IMR-90 (cell line): ENCODE results near the gene ERCC6. TPM values are rescaled to one million over a fixed set of nuclear protein-coding genes. Genes with fewer than 3 reads are reported as not detected.

ENCODE experiments used
- ATAC-seq: fragments of 200-7000 bp; cut with Tn5 transposase; 2 replicates; pipeline ENCODE4 v1.9.1; 2020; ENCODE audit warnings: low read depth, mild to moderate bottlenecking, moderate library complexity
- BruUV-seq: library from RNA; stranded (reverse); fragments of 400-500 nt; replicated peaks from 2 replicates; lab custom pipeline; 2021; lab: Mats Ljungman, UMichigan
- CTCF ChIA-PET: fragments of 300-600 bp; formaldehyde crosslinking; extraction: SDS; loops from one replicate; lab custom pipeline; 2021; ENCODE audit warnings: antibody characterized with exemption; lab: Yijun Ruan, JAX
- POLR2A ChIA-PET: fragments of 300-600 bp; sonication (Branson Sonifier 250); formaldehyde crosslinking; loops from one replicate; lab custom pipeline; 2022; ENCODE audit warnings: antibody characterized with exemption; ENCODE audit not compliant: unreplicated experiment; lab: Charles Lee
- DNase-seq: peaks from one replicate; pipeline ENCODE4 v3.0.0; 2013
- H2AFZ ChIP-seq: replicated peaks from 2 replicates; pipeline ENCODE3; 2013; ENCODE audit warnings: low read length, mild to moderate bottlenecking; ENCODE audit not compliant: poor library complexity
- H2AK5ac ChIP-seq: 2 replicates; pipeline ENCODE4 v1.6.1; 2013; ENCODE audit warnings: low read depth, low read length, inconsistent platforms
- H2AK9ac ChIP-seq: replicated peaks from 2 replicates; pipeline ENCODE3; 2013; ENCODE audit warnings: mild to moderate bottlenecking, low read depth, low read length, moderate library complexity; ENCODE audit not compliant: poor library complexity
- H2BK120ac ChIP-seq: 2 replicates; pipeline ENCODE4 v1.6.1; 2013; ENCODE audit warnings: low read depth, low read length, inconsistent platforms
- H2BK15ac ChIP-seq: 3 replicates; pipeline ENCODE4 v1.6.1; 2013; ENCODE audit warnings: low read depth, low read length, inconsistent platforms
- H2BK20ac ChIP-seq: 2 replicates; pipeline ENCODE4 v1.6.1; 2013; ENCODE audit warnings: low read depth, mild to moderate bottlenecking, inconsistent platforms, low read length, moderate library complexity
- H2BK5ac ChIP-seq: 2 replicates; pipeline ENCODE4 v1.6.1; 2013; ENCODE audit warnings: mild to moderate bottlenecking, low read depth, low read length, inconsistent platforms; ENCODE audit not compliant: poor library complexity, severe bottlenecking
- H3K14ac ChIP-seq: replicated peaks from 2 replicates; pipeline ENCODE4 v1.6.1; 2013; ENCODE audit warnings: low read depth, low read length, inconsistent platforms
- H3K18ac ChIP-seq: 2 replicates; pipeline ENCODE4 v1.6.1; 2013; ENCODE audit warnings: low read depth, low read length, control low read depth
- H3K23ac ChIP-seq: 2 replicates; pipeline ENCODE4 v1.6.1; 2013; ENCODE audit warnings: low read depth, low read length, inconsistent platforms
- H3K27ac ChIP-seq: 2 replicates; pipeline ENCODE4 v1.5.1; 2013; ENCODE audit warnings: mild to moderate bottlenecking, control low read depth, low read length; ENCODE audit not compliant: insufficient read depth
- H3K27me3 ChIP-seq: 2 replicates; pipeline ENCODE4 v1.6.1; 2013; ENCODE audit warnings: low read length; ENCODE audit not compliant: control insufficient read depth, insufficient read depth
- H3K36me3 ChIP-seq: 2 replicates; pipeline ENCODE4 v1.6.1; 2013; ENCODE audit warnings: low read length, mixed read lengths; ENCODE audit not compliant: control insufficient read depth, insufficient read depth
- H3K4ac ChIP-seq: 2 replicates; pipeline ENCODE4 v1.6.1; 2013; ENCODE audit warnings: low read depth, low read length, inconsistent platforms
- H3K4me1 ChIP-seq: 2 replicates; pipeline ENCODE4 v1.6.1; 2013; ENCODE audit warnings: low read length, mixed read lengths; ENCODE audit not compliant: control insufficient read depth, insufficient read depth
- H3K4me2 ChIP-seq: 2 replicates; pipeline ENCODE4 v1.6.1; 2013; ENCODE audit warnings: low read depth, mild to moderate bottlenecking, control low read depth, low read length, moderate library complexity
- H3K4me3 ChIP-seq: 2 replicates; pipeline ENCODE4 v1.5.1; 2013; ENCODE audit warnings: low read depth, mild to moderate bottlenecking, control low read depth, low read length, moderate library complexity; ENCODE audit not compliant: insufficient read depth
- H3K56ac ChIP-seq: 2 replicates; pipeline ENCODE4 v1.6.1; 2013; ENCODE audit warnings: low read length, inconsistent platforms; ENCODE audit not compliant: insufficient read depth; ENCODE audit errors: extremely low read depth
- H3K79me1 ChIP-seq, 2 experiments: 2 replicates each; pipeline ENCODE4 v1.6.1; 2013; ENCODE audit warnings: low read length in 2 of 2, inconsistent platforms in 1 of 2, low read depth in 1 of 2
- H3K9ac ChIP-seq: 2 replicates; pipeline ENCODE4 v1.6.1; 2013; ENCODE audit warnings: low read depth, low read length, control low read depth
- H3K9me1 ChIP-seq: 2 replicates; pipeline ENCODE4 v1.6.1; 2013; ENCODE audit warnings: low read length, inconsistent platforms; ENCODE audit not compliant: insufficient read depth
- H3K9me3 ChIP-seq: 2 replicates; pipeline ENCODE4 v1.6.1; 2013; ENCODE audit warnings: low read length; ENCODE audit not compliant: control insufficient read depth, insufficient read depth
- H4K20me1 ChIP-seq: 2 replicates; pipeline ENCODE4 v1.6.1; 2013; ENCODE audit warnings: low read length, inconsistent platforms; ENCODE audit not compliant: insufficient read depth
- H4K5ac ChIP-seq: 2 replicates; pipeline ENCODE4 v1.6.1; 2013; ENCODE audit warnings: mild to moderate bottlenecking, low read depth, low read length, control low read depth
- H4K8ac ChIP-seq, 2 experiments: 2 replicates each; pipeline ENCODE4 v1.6.1; 2013; ENCODE audit warnings: low read depth in 2 of 2, low read length in 2 of 2, control low read depth in 1 of 2, inconsistent platforms in 1 of 2
- H4K91ac ChIP-seq: 2 replicates; pipeline ENCODE4 v1.6.1; 2013; ENCODE audit warnings: low read depth, low read length, inconsistent platforms; ENCODE audit not compliant: insufficient read depth
- BHLHE40 ChIP-seq: fragments of 150-350 bp; IDR thresholded peaks from 2 replicates; pipeline ENCODE4 v1.6.1; 2016; ENCODE audit warnings: mild to moderate bottlenecking, low read depth, low read length
- CEBPB ChIP-seq: IDR thresholded peaks from 2 replicates; pipeline ENCODE4 v1.6.1; 2012; ENCODE audit warnings: low read depth, low read length, improper control_type of control experiment
- CHD1 ChIP-seq: IDR thresholded peaks from 2 replicates; pipeline ENCODE4 v1.6.1; 2012; ENCODE audit warnings: low read depth, low read length, improper control_type of control experiment
- FOS ChIP-seq: fragments of 150-350 bp; IDR thresholded peaks from 2 replicates; pipeline ENCODE4 v1.6.1; 2016; ENCODE audit warnings: low read depth, low read length
- MAFK ChIP-seq: IDR thresholded peaks from 2 replicates; pipeline ENCODE4 v1.6.1; 2012; ENCODE audit warnings: low read depth, low read length, improper control_type of control experiment
- MAZ ChIP-seq: IDR thresholded peaks from 2 replicates; pipeline ENCODE4 v1.6.1; 2012; ENCODE audit warnings: low read depth, mild to moderate bottlenecking, low read length, improper control_type of control experiment, moderate library complexity, borderline replicate concordance
- MXI1 ChIP-seq: IDR thresholded peaks from 2 replicates; pipeline ENCODE4 v1.6.1; 2012; ENCODE audit warnings: low read depth, mild to moderate bottlenecking, low read length, moderate library complexity, borderline replicate concordance
- NFE2L2 ChIP-seq: fragments of 150-350 bp; IDR thresholded peaks from 2 replicates; pipeline ENCODE4 v1.6.1; 2016; ENCODE audit warnings: low read depth, mild to moderate bottlenecking, low read length
- POLR2A ChIP-seq: IDR thresholded peaks from 2 replicates; pipeline ENCODE4 v1.6.1; 2012; ENCODE audit warnings: mild to moderate bottlenecking, low read depth, low read length
- RAD21 ChIP-seq: IDR thresholded peaks from 2 replicates; pipeline ENCODE4 v1.6.1; 2012; ENCODE audit warnings: low read length, improper control_type of control experiment
- RCOR1 ChIP-seq: IDR thresholded peaks from 2 replicates; pipeline ENCODE4 v1.6.1; 2012; ENCODE audit warnings: mild to moderate bottlenecking, low read length, improper control_type of control experiment; ENCODE audit not compliant: insufficient replicate concordance
- RFX5 ChIP-seq: IDR thresholded peaks from 2 replicates; pipeline ENCODE4 v1.8.0; 2012; ENCODE audit warnings: low read depth, mild to moderate bottlenecking, low read length, moderate library complexity
- SMC3 ChIP-seq: fragments of 150-350 bp; IDR thresholded peaks from 2 replicates; pipeline ENCODE4 v1.6.1; 2016; ENCODE audit warnings: low read depth, mild to moderate bottlenecking, antibody characterized with exemption, low read length, moderate library complexity
- WGBS, 2 experiments: methylation state at CpG; one replicate each; pipeline versions ENCODE4 v1.1.5 to v1.1.7; 2013; ENCODE audit warnings: missing lambda C conversion rate in 2 of 2; ENCODE audit not compliant: insufficient read length in 1 of 2; ENCODE audit errors: extremely low coverage in 2 of 2; 5-methylcytosine and 5-hydroxymethylcytosine counted together
- dilution Hi-C: fragments of 300-500 bp; cut with HindIII; formaldehyde crosslinking; loops from one replicate; pipeline ENCODE4 v1.14.3; 2018; ENCODE audit warnings: low sequenced_read_pairs; ENCODE audit not compliant: unreplicated experiment
- in situ Hi-C: fragments of 300-500 bp; cut with MboI; formaldehyde crosslinking; loops from 3 replicates; pipeline ENCODE4 v1.14.3; 2019; ENCODE audit warnings: low sequenced_read_pairs, inconsistent platforms, mixed read lengths
- intact Hi-C: fragments of 100-400 bp; cut with micrococcal nuclease; formaldehyde crosslinking; loops from 2 replicates; pipeline ENCODE4 v1.10.0; 2022
- polyA plus RNA-seq, 3 experiments: library from polyadenylated mRNA; depleted of rRNA; stranded (reverse); fragments of >200 nt; gene quantifications; 2 replicates each; pipeline ENCODE4 v1.2.3, GENCODE V29; 2012; ENCODE audit warnings: low replicate concordance in 1 of 3
- total RNA-seq: library from RNA; depleted of rRNA; stranded (reverse); fragments of >200 nt; gene quantifications from 2 replicates; pipeline ENCODE4 v1.2.3, GENCODE V29; 2012
- TF ChIP-seq, protein P1 (sequence below): fragments of 150-350 bp; IDR thresholded peaks from 2 replicates; pipeline ENCODE4 v1.6.1; 2016; ENCODE audit warnings: low read depth, mild to moderate bottlenecking, low read length, moderate library complexity, borderline replicate concordance
- TF ChIP-seq, protein P2 (sequence below): conservative IDR thresholded peaks from 2 replicates; pipeline ENCODE4 v1.5.1; 2012; ENCODE audit warnings: mild to moderate bottlenecking, low read depth, low read length, improper control_type of control experiment
- TF ChIP-seq, protein P3 (sequence below): fragments of 150-350 bp; IDR thresholded peaks from 2 replicates; pipeline ENCODE4 v1.6.1; 2017; ENCODE audit warnings: mild to moderate bottlenecking, antibody characterized with exemption, low read length, low read depth

Gene ERCC6
- total and polyA plus RNA-seq, 2 of the 4 experiments (the other 2 are of a cell fraction) = 7.3 to 14.9 TPM

DNA sequence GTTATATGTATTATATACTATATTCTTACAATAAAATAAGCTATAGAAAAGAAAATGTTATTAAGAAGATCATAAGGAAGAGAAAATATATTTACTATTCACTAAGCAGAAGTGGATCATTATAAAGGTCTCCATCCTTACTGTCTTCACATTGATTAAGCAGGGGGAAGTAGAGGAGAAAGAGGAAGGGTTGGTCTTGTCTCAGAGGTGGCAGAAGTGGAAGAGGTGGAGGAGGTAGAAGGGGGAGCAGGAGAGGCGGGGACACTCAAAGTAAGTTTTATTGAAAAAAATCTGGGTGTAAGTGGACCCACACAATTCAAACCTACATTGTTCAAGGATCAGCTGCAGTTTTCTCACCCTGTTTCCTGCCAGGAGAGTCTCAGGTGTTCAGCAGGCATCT lies 28.9 kb upstream of the ERCC6 start:
- H4K91ac ChIP-seq = no peak overlapping the region
- no peak overlapping the region for H3K23ac ChIP-seq
- no CpG with 5 or more reads among the region's 1 CpG for WGBS, 2 experiments
- H3K9me1 ChIP-seq = no peaks in the 10 kb centered on the region; the same call in 1 of the 2 replicates
- no peaks in the 10 kb centered on the region for H3K36me3 ChIP-seq
- H2AFZ ChIP-seq = no peak overlapping the region
- H3K27me3 ChIP-seq = peaks cover 2% of the 10 kb centered on the region; the same call in 1 of the 2 replicates
- H3K9ac ChIP-seq = no peak overlapping the region
- CTCF ChIA-PET = interaction anchor here (0.6 kb wide), 1 partner anchor 23 kb away, joined by 3 read pairs; no protein-coding TSS in a partner anchor
- TF ChIP-seq, protein P1, sequence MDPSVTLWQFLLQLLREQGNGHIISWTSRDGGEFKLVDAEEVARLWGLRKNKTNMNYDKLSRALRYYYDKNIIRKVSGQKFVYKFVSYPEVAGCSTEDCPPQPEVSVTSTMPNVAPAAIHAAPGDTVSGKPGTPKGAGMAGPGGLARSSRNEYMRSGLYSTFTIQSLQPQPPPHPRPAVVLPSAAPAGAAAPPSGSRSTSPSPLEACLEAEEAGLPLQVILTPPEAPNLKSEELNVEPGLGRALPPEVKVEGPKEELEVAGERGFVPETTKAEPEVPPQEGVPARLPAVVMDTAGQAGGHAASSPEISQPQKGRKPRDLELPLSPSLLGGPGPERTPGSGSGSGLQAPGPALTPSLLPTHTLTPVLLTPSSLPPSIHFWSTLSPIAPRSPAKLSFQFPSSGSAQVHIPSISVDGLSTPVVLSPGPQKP = no peak
- no peak for TF ChIP-seq MXI1
- no peak for TF ChIP-seq FOS
- TF ChIP-seq, protein P2, sequence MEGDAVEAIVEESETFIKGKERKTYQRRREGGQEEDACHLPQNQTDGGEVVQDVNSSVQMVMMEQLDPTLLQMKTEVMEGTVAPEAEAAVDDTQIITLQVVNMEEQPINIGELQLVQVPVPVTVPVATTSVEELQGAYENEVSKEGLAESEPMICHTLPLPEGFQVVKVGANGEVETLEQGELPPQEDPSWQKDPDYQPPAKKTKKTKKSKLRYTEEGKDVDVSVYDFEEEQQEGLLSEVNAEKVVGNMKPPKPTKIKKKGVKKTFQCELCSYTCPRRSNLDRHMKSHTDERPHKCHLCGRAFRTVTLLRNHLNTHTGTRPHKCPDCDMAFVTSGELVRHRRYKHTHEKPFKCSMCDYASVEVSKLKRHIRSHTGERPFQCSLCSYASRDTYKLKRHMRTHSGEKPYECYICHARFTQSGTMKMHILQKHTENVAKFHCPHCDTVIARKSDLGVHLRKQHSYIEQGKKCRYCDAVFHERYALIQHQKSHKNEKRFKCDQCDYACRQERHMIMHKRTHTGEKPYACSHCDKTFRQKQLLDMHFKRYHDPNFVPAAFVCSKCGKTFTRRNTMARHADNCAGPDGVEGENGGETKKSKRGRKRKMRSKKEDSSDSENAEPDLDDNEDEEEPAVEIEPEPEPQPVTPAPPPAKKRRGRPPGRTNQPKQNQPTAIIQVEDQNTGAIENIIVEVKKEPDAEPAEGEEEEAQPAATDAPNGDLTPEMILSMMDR = no peak
- TF ChIP-seq CEBPB = no peak
- TF ChIP-seq RFX5 = no peak
- TF ChIP-seq RCOR1 = no peak
- TF ChIP-seq, protein P3, sequence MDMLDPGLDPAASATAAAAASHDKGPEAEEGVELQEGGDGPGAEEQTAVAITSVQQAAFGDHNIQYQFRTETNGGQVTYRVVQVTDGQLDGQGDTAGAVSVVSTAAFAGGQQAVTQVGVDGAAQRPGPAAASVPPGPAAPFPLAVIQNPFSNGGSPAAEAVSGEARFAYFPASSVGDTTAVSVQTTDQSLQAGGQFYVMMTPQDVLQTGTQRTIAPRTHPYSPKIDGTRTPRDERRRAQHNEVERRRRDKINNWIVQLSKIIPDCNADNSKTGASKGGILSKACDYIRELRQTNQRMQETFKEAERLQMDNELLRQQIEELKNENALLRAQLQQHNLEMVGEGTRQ = no peak
- no peak for TF ChIP-seq MAZ
- no peak for TF ChIP-seq RAD21
- TF ChIP-seq NFE2L2 = no peak
- no peak for TF ChIP-seq MAFK
- TF ChIP-seq BHLHE40 = no peak
- TF ChIP-seq SMC3 = no peak
- no peak for TF ChIP-seq POLR2A
- no peak for TF ChIP-seq CHD1
- no peaks in the 10 kb centered on the region for H4K20me1 ChIP-seq
- H3K79me1 ChIP-seq = no peaks in the 10 kb centered on the region
- H2BK120ac ChIP-seq = no peak overlapping the region
- H2AK5ac ChIP-seq = no peak overlapping the region
- DNase-seq (no peak), ATAC-seq (no peak)
- 0 out of 2 replicates have a peak overlapping the region, but pooled peaks have one; percentile 9 for H3K4me2 ChIP-seq
- H4K5ac ChIP-seq = no peak overlapping the region
- peaks cover 5% of the 10 kb centered on the region for H3K9me3 ChIP-seq
- H2AK9ac ChIP-seq = no peak overlapping the region
- no peak overlapping the region for H3K4ac ChIP-seq
- in situ Hi-C loops = no loop called here
- H2BK20ac ChIP-seq = no peak overlapping the region
- H3K18ac ChIP-seq = no peak overlapping the region
- intact Hi-C loops = no loop called here
- H2BK5ac ChIP-seq = no peak overlapping the region
- H3K27ac ChIP-seq = no peak overlapping the region
- no TSS peak for BruUV-seq
- H3K4me3 ChIP-seq = no peak overlapping the region
- H2BK15ac ChIP-seq = no peak overlapping the region
- no peaks in the 10 kb centered on the region; the same call in 1 of the 2 replicates for H3K4me1 ChIP-seq
- no peak overlapping the region for H3K56ac ChIP-seq
- dilution Hi-C loops = no loop called here
- no peak overlapping the region for H3K14ac ChIP-seq
- POLR2A ChIA-PET = no interaction called here
- no peak overlapping the region for H4K8ac ChIP-seq
